A673 (cell line): ENCODE measurements around the gene SDK1.

ENCODE experiments used
- EZH2 ChIP-seq: fragments of 200-600 bp; sonication (generic); IDR thresholded peaks from 2 replicates; pipeline ENCODE4 v1.6.1; 2017; ENCODE audit warnings: borderline replicate concordance, low read depth, mild to moderate bottlenecking, mixed read lengths, antibody characterized with exemption, low read length; ENCODE audit not compliant: poor library complexity, severe bottlenecking
- TF ChIP-seq, protein P1 (sequence below): fragments of 300-800, 200-600 bp; sonication (generic); conservative IDR thresholded peaks from 2 replicates; pipeline ENCODE4 v1.5.1; 2017; ENCODE audit warnings: low read depth, mild to moderate bottlenecking, antibody characterized with exemption, low read length, moderate library complexity, mixed read lengths

DNA sequence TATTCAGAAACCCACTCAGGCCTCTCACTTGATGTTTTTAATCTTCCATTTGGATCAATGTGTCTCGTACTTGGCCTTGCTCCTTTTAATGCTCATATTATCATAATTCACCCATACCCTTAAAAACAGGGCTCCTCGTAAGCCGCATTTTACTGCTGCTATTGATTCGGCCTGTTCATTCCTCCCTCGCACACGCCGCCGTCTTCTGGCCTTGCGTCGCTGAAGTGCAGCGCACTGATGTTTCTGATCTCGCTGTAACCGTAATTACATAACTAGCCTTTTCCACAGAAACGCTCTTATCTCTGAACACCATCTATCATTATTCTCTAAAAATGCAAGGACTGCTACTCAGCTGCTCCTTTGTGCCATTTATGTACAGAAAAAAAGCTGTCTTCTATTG is 836.5 kb downstream of the SDK1 start:
- TF ChIP-seq, protein P1, sequence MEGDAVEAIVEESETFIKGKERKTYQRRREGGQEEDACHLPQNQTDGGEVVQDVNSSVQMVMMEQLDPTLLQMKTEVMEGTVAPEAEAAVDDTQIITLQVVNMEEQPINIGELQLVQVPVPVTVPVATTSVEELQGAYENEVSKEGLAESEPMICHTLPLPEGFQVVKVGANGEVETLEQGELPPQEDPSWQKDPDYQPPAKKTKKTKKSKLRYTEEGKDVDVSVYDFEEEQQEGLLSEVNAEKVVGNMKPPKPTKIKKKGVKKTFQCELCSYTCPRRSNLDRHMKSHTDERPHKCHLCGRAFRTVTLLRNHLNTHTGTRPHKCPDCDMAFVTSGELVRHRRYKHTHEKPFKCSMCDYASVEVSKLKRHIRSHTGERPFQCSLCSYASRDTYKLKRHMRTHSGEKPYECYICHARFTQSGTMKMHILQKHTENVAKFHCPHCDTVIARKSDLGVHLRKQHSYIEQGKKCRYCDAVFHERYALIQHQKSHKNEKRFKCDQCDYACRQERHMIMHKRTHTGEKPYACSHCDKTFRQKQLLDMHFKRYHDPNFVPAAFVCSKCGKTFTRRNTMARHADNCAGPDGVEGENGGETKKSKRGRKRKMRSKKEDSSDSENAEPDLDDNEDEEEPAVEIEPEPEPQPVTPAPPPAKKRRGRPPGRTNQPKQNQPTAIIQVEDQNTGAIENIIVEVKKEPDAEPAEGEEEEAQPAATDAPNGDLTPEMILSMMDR, result no peak
- no peak for TF ChIP-seq EZH2
